K562 (cell line): ENCODE measurements around the gene PPP3CB. TPM values are rescaled to one million over a fixed set of nuclear protein-coding genes. Genes with fewer than 3 reads are reported as not detected.

Experiments
- ARHGAP35 ChIP-seq: fragments of 450-650 bp; IDR thresholded peaks from 2 replicates; pipeline ENCODE4 v1.6.1; 2018; ENCODE audit not compliant: partially characterized antibody
- CBX3 ChIP-seq, 2 experiments: IDR thresholded peaks; 1 replicate in 1 of 2; 2 replicates in 1 of 2; pipeline ENCODE4 v1.6.1; 2012; ENCODE audit warnings: inconsistent platforms in 2 of 2, low read length in 2 of 2, borderline replicate concordance in 1 of 2, control low read depth in 1 of 2
- CBX8 ChIP-seq: fragments of 200-600 bp; sonication (generic); IDR thresholded peaks from 2 replicates; pipeline ENCODE4 v1.6.1; 2012; ENCODE audit warnings: borderline replicate concordance, mixed run types, low read depth, mild to moderate bottlenecking, moderate library complexity, mixed read lengths, low read length, control low read depth, inconsistent platforms; ENCODE audit not compliant: poor library complexity, severe bottlenecking; ENCODE audit errors: extremely low read depth
- CHD2 ChIP-seq: IDR thresholded peaks from 2 replicates; pipeline ENCODE4 v1.6.1; 2011; ENCODE audit warnings: low read depth, low read length
- GATA2 ChIP-seq: sonication (generic); formaldehyde crosslinking; IDR thresholded peaks from 2 replicates; pipeline ENCODE4 v1.4.0; 2020; ENCODE audit warnings: mild to moderate bottlenecking, missing genetic modification reagents
- HEY1 ChIP-seq: fragments of 250-450 bp; sonication (Bioruptor Pico); IDR thresholded peaks from 2 replicates; pipeline ENCODE4 v1.5.0; 2020; ENCODE audit warnings: mild to moderate bottlenecking, moderate library complexity, borderline replicate concordance
- HSF4 ChIP-seq: fragments of 250-450 bp; sonication (Bioruptor Pico); IDR thresholded peaks from 2 replicates; pipeline ENCODE4 v2.1.2; 2022; ENCODE audit warnings: mild to moderate bottlenecking, moderate library complexity, borderline replicate concordance
- KDM1A ChIP-seq, 2 experiments: fragments of 450-650 bp; IDR thresholded peaks; 2 replicates each; pipeline ENCODE4 v1.6.1; 2016; ENCODE audit warnings: mild to moderate bottlenecking in 2 of 2
- MEF2A ChIP-seq: IDR thresholded peaks from 2 replicates; pipeline ENCODE4 v1.6.1; 2011; ENCODE audit warnings: low read depth, mild to moderate bottlenecking, low read length, moderate library complexity; ENCODE audit not compliant: control insufficient read depth
- MTF1 ChIP-seq: fragments of 250-450 bp; sonication (Bioruptor Pico); IDR thresholded peaks from 2 replicates; pipeline ENCODE4 v1.9.0; 2021; ENCODE audit warnings: moderate library complexity, mild to moderate bottlenecking, inconsistent platforms, borderline replicate concordance
- NEUROD1 ChIP-seq: fragments of 150-350 bp; IDR thresholded peaks from 2 replicates; pipeline ENCODE4 v1.6.1; 2014; ENCODE audit warnings: borderline replicate concordance, low read length, low read depth; ENCODE audit not compliant: partially characterized antibody
- NR2C2 ChIP-seq, 2 experiments: fragments of 200-800 bp in 1 of 2; sonication (Bioruptor generic) in 1 of 2; sonication (generic) in 1 of 2; formaldehyde crosslinking in 1 of 2; IDR thresholded peaks; 2 replicates each; pipeline versions ENCODE4 v1.6.1 to v1.8.0; 2016 to 2022; ENCODE audit warnings: mild to moderate bottlenecking in 1 of 2, missing compliant biosample characterization in 1 of 2, missing genetic modification characterization in 1 of 2, missing genetic modification reagents in 1 of 2
- SIRT6 ChIP-seq: IDR thresholded peaks from one replicate; pipeline ENCODE4 v1.6.1; 2012; ENCODE audit warnings: low read depth, mild to moderate bottlenecking, control low read depth, inconsistent platforms, low read length, moderate library complexity
- SMAD3 ChIP-seq: fragments of 450-650 bp; formaldehyde crosslinking; conservative IDR thresholded peaks from 2 replicates; pipeline ENCODE4 v1.4.0; 2020; ENCODE audit warnings: mild to moderate bottlenecking
- SNAPC5 ChIP-seq: fragments of 250-450 bp; sonication (Bioruptor Pico); IDR thresholded peaks from 2 replicates; pipeline ENCODE4 v1.8.0; 2021; ENCODE audit warnings: moderate library complexity, mild to moderate bottlenecking, inconsistent platforms
- XRCC5 ChIP-seq: fragments of 200-400 bp; formaldehyde crosslinking; IDR thresholded peaks from 2 replicates; pipeline ENCODE4 v1.6.1; 2017; ENCODE audit warnings: low read depth, mild to moderate bottlenecking, low read length
- ZBTB49 ChIP-seq: sonication (generic); formaldehyde crosslinking; IDR thresholded peaks from 2 replicates; pipeline ENCODE4 v1.8.0; 2022; ENCODE audit warnings: missing genetic modification reagents, mild to moderate bottlenecking, borderline replicate concordance
- ZBTB9 ChIP-seq: fragments of 450-650 bp; formaldehyde crosslinking; IDR thresholded peaks from 2 replicates; pipeline ENCODE4 v1.4.0; 2020; ENCODE audit warnings: mild to moderate bottlenecking, moderate library complexity
- ZNF408 ChIP-seq: fragments of 250-450 bp; sonication (Bioruptor Pico); IDR thresholded peaks from 2 replicates; pipeline ENCODE4 v1.4.0; 2020; ENCODE audit warnings: low read depth, mild to moderate bottlenecking, moderate library complexity
- ZNF696 ChIP-seq: fragments of 250-450 bp; sonication (Bioruptor Pico); conservative IDR thresholded peaks from 2 replicates; pipeline ENCODE4 v1.4.0; 2020; ENCODE audit warnings: mild to moderate bottlenecking, moderate library complexity
- ZNF707 ChIP-seq: fragments of 250-450 bp; sonication (Bioruptor Pico); conservative IDR thresholded peaks from 2 replicates; pipeline ENCODE4 v1.8.0; 2022; ENCODE audit warnings: inconsistent platforms, mild to moderate bottlenecking, moderate library complexity
- ZNF740 ChIP-seq, 3 experiments: fragments of 200-800 bp in 1 of 3; sonication (Bioruptor generic) in 1 of 3; sonication (generic) in 1 of 3; formaldehyde crosslinking in 1 of 3; IDR thresholded peaks; 2 replicates each; pipeline versions ENCODE4 v1.6.1 to v1.8.0; 2016 to 2022; ENCODE audit warnings: mild to moderate bottlenecking in 2 of 3, missing compliant biosample characterization in 2 of 3, missing genetic modification characterization in 2 of 3, missing genetic modification reagents in 1 of 3
- polyA plus RNA-seq, 8 experiments: library from polyadenylated mRNA; depleted of rRNA in 4 of 8; stranded (reverse) in 5 of 8; unstranded in 3 of 8; fragments of >200 nt; fragmentation: Nextera tagmentation in 2 of 8; fragmentation: Illumina TruSeq in 1 of 8; extraction: Ambion mirVana in 2 of 8; extraction: Trizol in 1 of 8; gene quantifications; 2 replicates each; pipeline versions ENCODE4 v1.2.1 to v1.2.3, GENCODE V29; 2011 to 2014; ENCODE audit warnings: inconsistent platforms in 1 of 8, missing spikeins in 1 of 8
- total RNA-seq, 7 experiments: library from RNA; depleted of rRNA in 6 of 7; stranded (reverse); fragments of >200 nt in 6 of 7; fragmentation: Illumina TruSeq in 2 of 7; extraction: Trizol in 2 of 7; gene quantifications; 2 replicates each; pipeline versions ENCODE4 v1.2.1 to v1.2.3, GENCODE V29; 2011 to 2021; ENCODE audit warnings: low replicate concordance in 1 of 7

PPP3CB gene
- total and polyA plus RNA-seq, 9 of the 15 experiments (the other 6 are each of a cell fraction or from before 2014, with no cell fraction given), result 9.6 to 27.6 (median 17.8) TPM

- TF ChIP-seq ZNF740 (CRISPR knock-in tag; IDR thresholded peaks at IDR 0.05) (no peak), ZNF740 (tag; IDR thresholded peaks at IDR 0.05) (no peak), SMAD3 (CRISPR knock-in tag) (no peak), CHD2 (no peak), MTF1 (CRISPR knock-in tag) (no peak), HEY1 (CRISPR knock-in tag) (no peak), NR2C2 (CRISPR knock-in tag; IDR thresholded peaks at IDR 0.05) (peak; percentile 60; the same call in 1 of the 2 replicates), NR2C2 (tag; IDR thresholded peaks at IDR 0.05) (peak; percentile 96), GATA2 (CRISPR knock-in tag) (no peak), XRCC5 (peak; percentile 71), HSF4 (CRISPR knock-in tag) (no peak), NEUROD1 (peak; percentile 36), MEF2A (no peak), ZNF408 (CRISPR knock-in tag) (no peak), CBX8 (no peak), SIRT6 (no peak), KDM1A (IDR thresholded peaks at IDR 0.05) (no peak), ZNF707 (no peak), ARHGAP35 (no peak), ZBTB9 (CRISPR knock-in tag) (peak; percentile 85), SNAPC5 (CRISPR knock-in tag) (no peak), CBX3 (IDR thresholded peaks at IDR 0.05; ENCODE audit: borderline replicate concordance in 1 of 2, low read length in 2 of 2) (no peak), ZBTB49 (peak; percentile 86), ZNF696 (CRISPR knock-in tag) (no peak)
Measured at GRCh38 chr10:73495226-73495883, 469 bp downstream of the PPP3CB start (continued).
